Lung (tissue), 12 donors: ENCODE data around the gene ATXN10. TPM values are rescaled to one million over a fixed set of nuclear protein-coding genes. Genes with fewer than 3 reads are reported as not detected.

Experiments used
- ATAC-seq: fragments of 200-7000 bp; cut with Tn5 transposase; one replicate; pipeline ENCODE4 v1.9.1; 2020; ENCODE audit warnings: moderate number of reproducible peaks; ENCODE audit not compliant: insufficient read depth, low FRiP score
- DNase-seq, 3 donors: peaks; one replicate each; pipeline ENCODE4 v3.0.0-alpha.2; 2013 to 2017
- H3K27ac ChIP-seq, 2 donors: one replicate each; pipeline ENCODE4 v1.5.1; 2013; ENCODE audit warnings: mild to moderate bottlenecking in 2 of 2, moderate library complexity in 2 of 2, control low read depth in 1 of 2, inconsistent platforms in 1 of 2, low read depth in 1 of 2, low read length in 1 of 2
- H3K27me3 ChIP-seq, 3 donors: one replicate each; pipeline ENCODE4 v1.5.1; 2013; ENCODE audit warnings: low read length in 2 of 3; ENCODE audit not compliant: control insufficient read depth in 3 of 3, insufficient read depth in 3 of 3
- H3K36me3 ChIP-seq, 4 donors: one replicate each; pipeline ENCODE4 v1.5.1; 2013; ENCODE audit warnings: low read length in 4 of 4, mild to moderate bottlenecking in 1 of 4, moderate library complexity in 1 of 4; ENCODE audit not compliant: control insufficient read depth in 4 of 4, insufficient read depth in 4 of 4
- H3K4me1 ChIP-seq, 5 donors: one replicate each; pipeline ENCODE4 v1.5.1; 2013; ENCODE audit warnings: low read length in 5 of 5, mild to moderate bottlenecking in 2 of 5, moderate library complexity in 1 of 5; ENCODE audit not compliant: control insufficient read depth in 5 of 5, insufficient read depth in 5 of 5
- H3K4me3 ChIP-seq: one replicate; pipeline ENCODE4 v1.5.1; 2013; ENCODE audit warnings: mild to moderate bottlenecking, control low read depth, moderate library complexity
- H3K9ac ChIP-seq, 2 donors: one replicate each; pipeline ENCODE4 v1.5.1; 2013; ENCODE audit warnings: low read length in 2 of 2, control low read depth in 1 of 2; ENCODE audit not compliant: insufficient read depth in 1 of 2
- H3K9me3 ChIP-seq, 4 donors: one replicate each; pipeline ENCODE4 v1.5.1; 2013; ENCODE audit warnings: low read length in 3 of 4, mild to moderate bottlenecking in 1 of 4, moderate library complexity in 1 of 4; ENCODE audit not compliant: control insufficient read depth in 4 of 4, insufficient read depth in 3 of 4
- WGBS, 2 donors: extraction: QIAGEN DNeasy Blood & Tissue Kit; methylation state at CpG; one replicate each; pipeline ENCODE4 v1.1.7; 2013; 5-methylcytosine and 5-hydroxymethylcytosine counted together
- polyA plus RNA-seq, 2 donors: library from polyadenylated mRNA; stranded (reverse); fragments of 200-250 nt; gene quantifications; one replicate each; pipeline ENCODE4 v1.2.1, GENCODE V29; 2013
- total RNA-seq, 2 donors: library from RNA; depleted of rRNA in 1 of 2; stranded (reverse); fragments of >200 nt in 1 of 2; gene quantifications; one replicate each; pipeline ENCODE4 v1.2.1, GENCODE V29; 2014 to 2021
- TF ChIP-seq, protein P1 (sequence below): IDR thresholded peaks from 2 replicates; pipeline ENCODE4 v1.5.1; 2012; ENCODE audit warnings: mild to moderate bottlenecking; ENCODE audit errors: control extremely low read depth, extremely low read depth
- donor health status: control.
- donor health status: control.
- donor health status: Bipolar disorder and iron deficiency.
- donor health status: healthy.
- donor health status: DM: yes; HTN: yes; CAD: no.

ATXN10 gene
- total and polyA plus RNA-seq, 4 donors, result 41.9 to 164 (median 92.2) TPM

DNA sequence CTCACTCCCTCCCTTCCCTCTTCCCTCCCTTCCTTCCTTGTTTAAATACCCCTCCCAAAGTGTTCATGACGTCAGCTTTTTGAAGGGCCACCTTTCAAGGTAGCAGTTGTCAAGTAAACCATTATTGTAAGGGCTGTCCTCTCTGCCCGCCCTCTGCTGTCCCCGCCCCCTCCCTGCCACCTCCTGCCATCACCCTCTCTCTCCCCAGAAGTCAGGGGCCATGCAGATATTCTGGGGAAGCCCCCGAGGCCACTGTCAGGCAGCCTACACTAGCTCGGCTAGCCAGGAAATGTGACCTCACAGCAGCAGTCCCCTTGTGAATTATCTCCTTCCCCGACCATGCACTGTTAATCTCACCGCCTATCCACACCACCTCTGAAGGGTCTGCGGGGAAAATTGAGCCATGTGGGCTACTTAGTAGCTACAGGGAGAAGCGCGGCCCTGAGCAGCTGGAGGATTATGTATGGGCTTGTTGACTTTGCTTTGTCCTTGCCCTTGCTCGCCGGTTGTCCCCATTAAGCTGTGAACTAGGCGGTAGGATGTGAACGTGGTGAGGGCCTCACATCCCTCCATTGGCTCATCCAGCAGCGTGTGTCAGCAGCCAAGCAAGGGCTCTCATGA lies 42.1 kb upstream of the ATXN10 start:
- H3K4me1 ChIP-seq, result peaks cover 0 to 5% (median 2%) of the 10 kb centered on the region in 5 donors
- peaks cover 0 to 1% (median 0%) of the 10 kb centered on the region in 4 donors for H3K9me3 ChIP-seq
- H3K27me3 ChIP-seq, result no peaks in the 10 kb centered on the region
- ATAC-seq (no peak), DNase-seq (no peak)
- 59% methylated on average over 15 of the region's 15 CpGs for WGBS, 2 donors
- no peak overlapping the region for H3K27ac ChIP-seq
- no peak overlapping the region for H3K4me3 ChIP-seq
- H3K9ac ChIP-seq, result no peak overlapping the region
- peaks cover 0 to 6% (median 0%) of the 10 kb centered on the region in 4 donors for H3K36me3 ChIP-seq
- TF ChIP-seq, protein P1, sequence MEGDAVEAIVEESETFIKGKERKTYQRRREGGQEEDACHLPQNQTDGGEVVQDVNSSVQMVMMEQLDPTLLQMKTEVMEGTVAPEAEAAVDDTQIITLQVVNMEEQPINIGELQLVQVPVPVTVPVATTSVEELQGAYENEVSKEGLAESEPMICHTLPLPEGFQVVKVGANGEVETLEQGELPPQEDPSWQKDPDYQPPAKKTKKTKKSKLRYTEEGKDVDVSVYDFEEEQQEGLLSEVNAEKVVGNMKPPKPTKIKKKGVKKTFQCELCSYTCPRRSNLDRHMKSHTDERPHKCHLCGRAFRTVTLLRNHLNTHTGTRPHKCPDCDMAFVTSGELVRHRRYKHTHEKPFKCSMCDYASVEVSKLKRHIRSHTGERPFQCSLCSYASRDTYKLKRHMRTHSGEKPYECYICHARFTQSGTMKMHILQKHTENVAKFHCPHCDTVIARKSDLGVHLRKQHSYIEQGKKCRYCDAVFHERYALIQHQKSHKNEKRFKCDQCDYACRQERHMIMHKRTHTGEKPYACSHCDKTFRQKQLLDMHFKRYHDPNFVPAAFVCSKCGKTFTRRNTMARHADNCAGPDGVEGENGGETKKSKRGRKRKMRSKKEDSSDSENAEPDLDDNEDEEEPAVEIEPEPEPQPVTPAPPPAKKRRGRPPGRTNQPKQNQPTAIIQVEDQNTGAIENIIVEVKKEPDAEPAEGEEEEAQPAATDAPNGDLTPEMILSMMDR, result no peak

DNA sequence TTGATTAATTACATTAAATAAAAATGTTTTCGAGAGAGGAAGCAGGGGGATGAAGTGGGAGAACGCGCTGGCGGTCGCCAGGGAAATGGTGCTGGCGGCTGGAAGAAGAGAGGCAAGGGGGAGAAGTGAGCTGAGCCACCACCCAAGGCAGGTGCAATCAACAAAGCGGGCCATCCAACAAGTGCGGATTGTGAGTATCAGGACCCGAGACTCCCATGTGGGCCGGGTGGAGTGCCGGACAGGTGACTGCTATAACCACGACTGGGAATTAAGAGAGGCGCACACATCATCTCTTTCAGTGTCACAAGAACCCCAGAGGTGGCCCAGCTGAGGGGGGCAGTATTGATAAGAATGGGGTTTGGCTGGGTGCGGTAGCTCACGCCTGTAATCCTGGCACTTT lies 41.2 kb upstream of the ATXN10 start:
- no peak for DNase-seq
- no peak overlapping the region for H3K9ac ChIP-seq
- no peak overlapping the region for H3K4me3 ChIP-seq
- WGBS, 2 donors, result 91 to 93% methylated on average over 15 of the region's 15 CpGs
- peaks cover 0 to 1% (median 0%) of the 10 kb centered on the region in 4 donors for H3K9me3 ChIP-seq
- H3K4me1 ChIP-seq, result peaks cover 0 to 5% (median 2%) of the 10 kb centered on the region in 5 donors
- peaks cover 0 to 6% (median 0%) of the 10 kb centered on the region in 4 donors for H3K36me3 ChIP-seq
- TF ChIP-seq, protein P1, result no peak
- H3K27ac ChIP-seq, result no peak overlapping the region
- ATAC-seq, result no peak
- no peaks in the 10 kb centered on the region for H3K27me3 ChIP-seq

GRCh38 chr22:45631140-45631840 lies 40.3 kb upstream of the ATXN10 start:
- WGBS, 2 donors, result 50% methylated on average over 12 of the region's 12 CpGs
- Histone ChIP-seq H3K27me3 (no peaks in the 10 kb centered on the region), H3K27ac (no peak overlapping the region), H3K36me3 (peaks cover 0 to 6% (median 0%) of the 10 kb centered on the region in 4 donors), H3K4me3 (no peak overlapping the region), H3K4me1 (peaks cover 0 to 5% (median 2%) of the 10 kb centered on the region in 5 donors), H3K9me3 (peaks cover 0 to 1% (median 0%) of the 10 kb centered on the region in 4 donors), H3K9ac (no peak overlapping the region)
- TF ChIP-seq, protein P1, result no peak
- no peak for DNase-seq
- ATAC-seq, result no peak
